ENCODE data around the gene CMIP.

Gene CMIP

DNA sequence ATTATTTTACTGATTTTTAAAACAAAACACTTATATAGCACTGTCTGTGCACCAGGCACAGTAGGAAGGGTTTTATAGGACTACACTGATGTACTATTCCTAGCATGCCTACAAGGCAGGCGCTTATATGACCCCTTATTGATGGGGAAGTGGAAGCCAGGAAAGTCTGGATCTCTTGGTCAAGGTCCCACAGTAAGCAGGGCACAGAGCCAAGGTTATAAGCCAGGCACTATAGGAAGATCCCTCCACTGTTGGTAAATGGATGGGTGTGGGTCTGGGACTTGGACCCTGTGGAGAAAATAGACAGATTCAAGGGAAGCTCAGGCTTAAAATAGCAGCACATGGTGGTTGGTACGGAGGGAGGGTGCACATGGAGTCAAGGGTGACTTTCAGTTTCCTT, 275.4 kb downstream of the CMIP start:
- H3K79me2 ChIP-seq, result no peaks in the 10 kb centered on the region
- H3K36me3 ChIP-seq (ENCODE audit: control insufficient read depth, insufficient read depth, low read length), result no peaks in the 10 kb centered on the region
- no peak overlapping the region for H3K4me2 ChIP-seq (ENCODE audit: low read length)
- no peak overlapping the region for H3K9ac ChIP-seq
- H3K27ac ChIP-seq, result no peak overlapping the region
- no peak overlapping the region for H2AFZ ChIP-seq
- H3K4me3 ChIP-seq (ENCODE audit: low read depth, low read length), result no peak overlapping the region
- H3K9me3 ChIP-seq (ENCODE audit: control insufficient read depth, low read length), result no peaks in the 10 kb centered on the region
- H3K4me1 ChIP-seq, result no peaks in the 10 kb centered on the region
- no peaks in the 10 kb centered on the region for H3K27me3 ChIP-seq (ENCODE audit: control insufficient read depth, insufficient read depth, low read length)
- TF ChIP-seq, protein P1, sequence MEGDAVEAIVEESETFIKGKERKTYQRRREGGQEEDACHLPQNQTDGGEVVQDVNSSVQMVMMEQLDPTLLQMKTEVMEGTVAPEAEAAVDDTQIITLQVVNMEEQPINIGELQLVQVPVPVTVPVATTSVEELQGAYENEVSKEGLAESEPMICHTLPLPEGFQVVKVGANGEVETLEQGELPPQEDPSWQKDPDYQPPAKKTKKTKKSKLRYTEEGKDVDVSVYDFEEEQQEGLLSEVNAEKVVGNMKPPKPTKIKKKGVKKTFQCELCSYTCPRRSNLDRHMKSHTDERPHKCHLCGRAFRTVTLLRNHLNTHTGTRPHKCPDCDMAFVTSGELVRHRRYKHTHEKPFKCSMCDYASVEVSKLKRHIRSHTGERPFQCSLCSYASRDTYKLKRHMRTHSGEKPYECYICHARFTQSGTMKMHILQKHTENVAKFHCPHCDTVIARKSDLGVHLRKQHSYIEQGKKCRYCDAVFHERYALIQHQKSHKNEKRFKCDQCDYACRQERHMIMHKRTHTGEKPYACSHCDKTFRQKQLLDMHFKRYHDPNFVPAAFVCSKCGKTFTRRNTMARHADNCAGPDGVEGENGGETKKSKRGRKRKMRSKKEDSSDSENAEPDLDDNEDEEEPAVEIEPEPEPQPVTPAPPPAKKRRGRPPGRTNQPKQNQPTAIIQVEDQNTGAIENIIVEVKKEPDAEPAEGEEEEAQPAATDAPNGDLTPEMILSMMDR (IDR thresholded peaks at IDR 0.05), result no peak

DNA sequence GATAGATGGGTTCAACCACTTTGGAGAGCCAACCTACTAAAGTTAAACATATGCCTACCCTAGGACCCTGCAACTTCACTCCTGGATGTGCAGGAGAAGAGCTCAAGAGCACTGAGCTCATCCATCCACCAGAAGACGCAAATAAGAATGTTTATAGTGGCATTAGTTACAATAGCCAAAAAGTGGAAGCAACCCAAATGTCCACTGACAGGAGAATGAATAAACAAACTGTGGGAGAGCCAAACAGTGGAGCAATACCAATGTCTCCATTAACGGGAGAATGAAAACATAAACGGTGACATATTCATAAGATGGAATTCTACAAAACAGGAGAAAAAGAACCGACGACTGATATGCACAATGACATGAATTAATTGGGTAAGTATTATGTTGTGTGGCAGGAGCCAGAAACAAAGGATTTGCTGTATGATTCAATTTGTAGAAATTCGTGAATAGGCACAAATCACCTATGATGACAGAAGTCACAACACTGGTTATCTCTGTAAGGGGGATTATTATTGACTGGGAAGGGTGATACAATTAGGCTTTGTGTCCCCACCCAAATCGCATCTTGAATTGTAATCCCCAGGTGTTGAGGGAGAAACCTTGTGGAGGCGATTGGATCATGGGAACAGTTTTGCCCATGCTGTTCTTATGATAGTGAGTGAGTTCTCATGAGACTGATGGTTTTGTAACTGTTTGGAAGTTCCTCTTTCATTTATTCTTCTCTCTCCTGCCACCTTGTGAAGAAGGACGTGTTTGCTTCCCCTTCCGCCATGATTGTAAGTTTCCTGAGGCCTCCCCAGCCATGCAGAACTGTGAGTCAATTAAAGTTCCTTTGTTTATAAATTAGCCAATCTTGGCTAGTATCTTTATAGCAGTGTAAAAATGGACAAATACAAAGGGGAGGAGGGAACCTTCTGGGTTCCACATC, 276.6 kb downstream of the CMIP start:
- H3K4me1 ChIP-seq, result no peaks in the 10 kb centered on the region
- no peaks in the 10 kb centered on the region for H3K9me3 ChIP-seq (ENCODE audit: control insufficient read depth, low read length)
- no peak overlapping the region for H3K4me2 ChIP-seq (ENCODE audit: low read length)
- H3K27me3 ChIP-seq (ENCODE audit: control insufficient read depth, insufficient read depth, low read length), result no peaks in the 10 kb centered on the region
- TF ChIP-seq, protein P1 (IDR thresholded peaks at IDR 0.05), result no peak
- H2AFZ ChIP-seq, result no peak overlapping the region
- no peak overlapping the region for H3K9ac ChIP-seq
- H3K79me2 ChIP-seq, result no peaks in the 10 kb centered on the region
- no peaks in the 10 kb centered on the region for H3K36me3 ChIP-seq (ENCODE audit: control insufficient read depth, insufficient read depth, low read length)
- no peak overlapping the region for H3K4me3 ChIP-seq (ENCODE audit: low read depth, low read length)
- no peak overlapping the region for H3K27ac ChIP-seq

DNA sequence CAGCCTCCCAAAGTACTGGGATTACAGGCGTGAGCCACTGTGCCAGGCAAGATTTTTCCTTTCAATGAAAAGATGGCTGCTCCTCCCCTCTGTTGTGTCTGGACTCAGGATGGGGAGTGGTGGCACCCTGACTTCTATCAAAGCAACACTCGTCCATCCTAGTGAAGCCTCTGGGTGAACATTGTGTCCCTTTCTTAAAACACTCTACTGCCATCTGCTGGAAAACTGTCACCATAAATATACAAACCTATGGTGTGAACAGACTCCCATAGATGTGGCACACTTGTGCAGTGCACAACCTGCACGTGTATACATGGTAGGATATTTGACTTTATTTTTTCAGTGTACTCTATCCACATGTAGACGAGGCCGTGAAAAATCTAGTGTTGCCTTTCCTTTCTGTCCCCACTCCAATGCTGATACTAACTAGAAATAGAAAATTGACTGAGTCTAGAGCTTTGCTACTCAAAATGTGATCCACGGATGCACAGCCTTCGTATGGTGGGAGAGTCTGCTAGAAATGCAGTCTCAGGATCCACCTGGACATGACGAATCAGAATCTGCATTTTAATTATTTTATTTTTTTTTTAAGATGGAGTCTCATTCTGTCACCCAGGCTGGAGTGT, 278.6 kb downstream of the CMIP start:
- Histone ChIP-seq H3K79me2 (no peaks in the 10 kb centered on the region), H3K9ac (no peak overlapping the region), H3K4me3 (ENCODE audit: low read depth, low read length) (no peak overlapping the region), H2AFZ (no peak overlapping the region), H3K36me3 (ENCODE audit: control insufficient read depth, insufficient read depth, low read length) (no peaks in the 10 kb centered on the region), H3K27me3 (ENCODE audit: control insufficient read depth, insufficient read depth, low read length) (no peaks in the 10 kb centered on the region), H3K4me2 (ENCODE audit: low read length) (no peak overlapping the region), H3K9me3 (ENCODE audit: control insufficient read depth, low read length) (no peaks in the 10 kb centered on the region), H3K27ac (no peak overlapping the region), H3K4me1 (no peaks in the 10 kb centered on the region)
- TF ChIP-seq, protein P1 (IDR thresholded peaks at IDR 0.05), result peak; percentile 65

DNA sequence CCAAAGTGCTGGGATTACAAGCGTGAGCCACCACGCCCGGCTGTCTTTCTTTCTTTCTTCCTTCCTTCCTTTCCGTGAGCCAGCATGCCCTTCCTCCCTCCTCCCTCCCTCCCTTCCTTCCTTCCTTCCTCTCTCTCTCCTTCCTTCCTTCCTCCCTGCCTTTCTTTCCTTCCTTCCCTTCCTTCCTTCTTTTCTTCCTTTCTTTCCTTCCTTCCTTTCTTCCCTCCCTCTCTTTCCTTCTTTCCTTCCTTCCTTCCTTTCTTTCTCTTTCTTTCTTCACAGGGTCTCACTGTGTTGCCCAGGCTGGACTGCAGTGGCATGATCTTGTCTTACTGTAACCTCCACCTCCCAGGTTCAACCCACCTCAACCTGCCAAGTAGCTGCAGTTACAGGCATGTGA, 283.8 kb downstream of the CMIP start:
- H3K79me2 ChIP-seq, result no peaks in the 10 kb centered on the region
- no peak overlapping the region for H2AFZ ChIP-seq
- H3K9me3 ChIP-seq (ENCODE audit: control insufficient read depth, low read length), result no peaks in the 10 kb centered on the region
- H3K27ac ChIP-seq, result no peak overlapping the region
- no peaks in the 10 kb centered on the region for H3K36me3 ChIP-seq (ENCODE audit: control insufficient read depth, insufficient read depth, low read length)
- H3K27me3 ChIP-seq (ENCODE audit: control insufficient read depth, insufficient read depth, low read length), result no peaks in the 10 kb centered on the region
- no peak overlapping the region for H3K9ac ChIP-seq
- H3K4me1 ChIP-seq, result no peaks in the 10 kb centered on the region
- TF ChIP-seq, protein P1 (IDR thresholded peaks at IDR 0.05), result no peak
- H3K4me2 ChIP-seq (ENCODE audit: low read length), result no peak overlapping the region
- H3K4me3 ChIP-seq (ENCODE audit: low read depth, low read length), result no peak overlapping the region

Measured in parathyroid adenoma (tissue), 2 donors.